A549 (cell line): ENCODE data around the gene DMRT1. TPM values are rescaled to one million over a fixed set of nuclear protein-coding genes. Genes with fewer than 3 reads are reported as not detected.

Experiments
- ATAC-seq, 2 experiments: fragments of 200-7000 bp in 1 of 2; fragments of >200 bp in 1 of 2; cut with Nextera tagmentation in 1 of 2; cut with Tn5 transposase in 1 of 2; 3 replicates each; pipeline versions ENCODE4 v1.8.0 to v1.9.1; 2018 to 2020; ENCODE audit warnings: mild to moderate bottlenecking in 1 of 2, moderate library complexity in 1 of 2
- CTCF ChIA-PET: fragments of 300-600 bp; sonication (Branson Sonifier 250); formaldehyde crosslinking; extraction: SDS; loops from one replicate; lab custom pipeline; 2021; ENCODE audit warnings: antibody characterized with exemption, inconsistent platforms; lab: Yijun Ruan, JAX
- POLR2A ChIA-PET: fragments of 350-600 bp; formaldehyde crosslinking; extraction: SDS; loops from one replicate; lab custom pipeline; 2021; ENCODE audit warnings: antibody characterized with exemption, inconsistent platforms; lab: Yijun Ruan, JAX
- DNase-seq, 2 experiments: peaks; one replicate each; pipeline versions ENCODE4 v3.0.0 to v3.0.0-alpha.2; 2011 to 2016; ENCODE audit warnings: low read depth in 1 of 2, low spot score in 1 of 2
- FAIRE-seq: peaks from 2 replicates; lab custom pipeline; 2011; peaks lifted over from hg19 to GRCh38; lab: Jason Lieb, UNC
- H3K27ac ChIP-seq, 2 experiments: fragments of >200 bp; sonication (Bioruptor Twin); formaldehyde crosslinking; 3 replicates each; pipeline ENCODE4 v1.5.1; 2016 to 2017
- H3K4me1 ChIP-seq: fragments of >200 bp; sonication (Bioruptor Twin); formaldehyde crosslinking; 3 replicates; pipeline ENCODE4 v1.6.1; 2016
- H3K4me2 ChIP-seq: fragments of >200 bp; sonication (Bioruptor Twin); formaldehyde crosslinking; 3 replicates; pipeline ENCODE4 v1.6.1; 2016
- H3K4me3 ChIP-seq: fragments of >200 bp; sonication (Bioruptor Twin); formaldehyde crosslinking; 3 replicates; pipeline ENCODE4 v1.5.1; 2016
- H3K9me3 ChIP-seq: fragments of >200 bp; sonication (Bioruptor Twin); formaldehyde crosslinking; 3 replicates; pipeline ENCODE4 v1.6.1; 2016
- CBX2 ChIP-seq: fragments of 200-600 bp; sonication (generic); IDR thresholded peaks from 2 replicates; pipeline ENCODE4 v1.6.1; 2016; ENCODE audit warnings: low read depth, mild to moderate bottlenecking, borderline replicate concordance
- CTCF ChIP-seq: fragments of >200 bp; sonication (Bioruptor Twin); formaldehyde crosslinking; IDR thresholded peaks from 3 replicates; pipeline ENCODE4 v1.5.1; 2016
- ELK1 ChIP-seq: fragments of 150-350 bp; IDR thresholded peaks from 2 replicates; pipeline ENCODE4 v1.6.1; 2014; ENCODE audit warnings: low read depth, mild to moderate bottlenecking, low read length
- KDM5A ChIP-seq: fragments of 200-600 bp; sonication (generic); IDR thresholded peaks from 2 replicates; pipeline ENCODE4 v1.6.1; 2016; ENCODE audit warnings: antibody characterized with exemption, mild to moderate bottlenecking
- PBX3 ChIP-seq: IDR thresholded peaks from 2 replicates; pipeline ENCODE4 v1.6.1; 2012
- RAD21 ChIP-seq, 2 experiments: fragments of >200 bp in 1 of 2; sonication (Bioruptor Twin) in 1 of 2; formaldehyde crosslinking in 1 of 2; IDR thresholded peaks in 1 of 2; conservative IDR thresholded peaks in 1 of 2; 2 replicates in 1 of 2; 3 replicates in 1 of 2; pipeline ENCODE4 v1.6.1; 2012 to 2018; ENCODE audit warnings: inconsistent platforms in 1 of 2
- RARB ChIP-seq: fragments of 250-450 bp; sonication (Bioruptor Pico); IDR thresholded peaks from 2 replicates; pipeline ENCODE4 v1.8.0; 2021; ENCODE audit warnings: mild to moderate bottlenecking, moderate library complexity
- SMC3 ChIP-seq: fragments of >200 bp; sonication (Bioruptor Twin); formaldehyde crosslinking; IDR thresholded peaks from 3 replicates; pipeline ENCODE4 v1.6.1; 2018; ENCODE audit warnings: inconsistent platforms
- USF2 ChIP-seq: fragments of 450-650 bp; IDR thresholded peaks from 2 replicates; pipeline ENCODE4 v1.6.1; 2014; ENCODE audit warnings: antibody characterized with exemption
- ZNF302 ChIP-seq: fragments of 250-450 bp; sonication (Bioruptor Pico); IDR thresholded peaks from 2 replicates; pipeline ENCODE4 v1.9.0; 2021; ENCODE audit warnings: inconsistent platforms, mild to moderate bottlenecking, moderate library complexity
- WGBS: methylation state at CpG from one replicate; pipeline ENCODE4 v1.1.6; 2017; ENCODE audit errors: missing lambda C conversion rate; 5-methylcytosine and 5-hydroxymethylcytosine counted together
- polyA plus RNA-seq, 4 experiments: library from polyadenylated mRNA; depleted of rRNA in 3 of 4; stranded (reverse); fragments of >200 nt; fragmentation: RNase III in 1 of 4; extraction: RNeasy Plus Mini Kit Qiagen cat#74134 plus additional on column Dnase treatment in 1 of 4; gene quantifications; 2 replicates in 3 of 4; 3 replicates in 1 of 4; pipeline ENCODE4 v1.2.3, GENCODE V29; 2011 to 2017
- small RNA-seq, 6 experiments: library from RNA; depleted of rRNA; stranded (forward); fragments of <200 nt; gene quantifications; one replicate each; pipeline ENCODE3, GENCODE V24; 2012

The DMRT1 gene
- polyA plus RNA-seq, 2 of the 4 experiments (the other 2 are of a cell fraction) = not detected

- H3K4me1 ChIP-seq = no peaks in the 10 kb centered on the region
- no peak overlapping the region for H3K27ac ChIP-seq
- ChIA-PET CTCF (no interaction called here), POLR2A (no interaction called here)
- FAIRE-seq (no peak), DNase-seq (no peak), ATAC-seq (no peak)
- WGBS = 38% methylated on average over 2 of the region's 2 CpGs
- H3K9me3 ChIP-seq = no peaks in the 10 kb centered on the region
- no peak overlapping the region for H3K4me3 ChIP-seq
- TF ChIP-seq ELK1 (no peak), KDM5A (no peak), PBX3 (no peak), ZNF302 (CRISPR knock-in tag) (no peak)
- no peak overlapping the region for H3K4me2 ChIP-seq
Observed at GRCh38 chr9:1014640-1015039, 173.1 kb downstream of the DMRT1 start.

GRCh38 chr9:1018121-1018520 lies 176.6 kb downstream of the DMRT1 start:
- ChIA-PET CTCF (interaction anchor here (1.4 to 3.3 kb wide), 2 partner anchors 8 to 13 kb away, joined by 3 to 23 read pairs; no protein-coding TSS in a partner anchor), POLR2A (no interaction called here)
- ATAC-seq (peak; percentile 87 to 88; a peak in 5 of 6 replicates), DNase-seq (peak in 1 of 2 experiments; percentile 40), FAIRE-seq (no peak)
- peaks cover 7% of the 10 kb centered on the region; the same call in 1 of the 3 replicates for H3K9me3 ChIP-seq
- H3K4me3 ChIP-seq = no peak overlapping the region
- H3K27ac ChIP-seq = no peak overlapping the region
- TF ChIP-seq RAD21 (conservative IDR thresholded peaks at IDR 0.05 in 1 of 2, IDR thresholded peaks at IDR 0.05 in 1 of 2) = peak; percentile 23 to 32; a peak in 2 of 5 replicates
- peak; percentile 68 for TF ChIP-seq USF2
- peak; percentile 26; the same call in 2 of the 3 replicates for TF ChIP-seq CTCF
- TF ChIP-seq SMC3 = 0 out of 3 replicates have a peak, but pooled peaks have one; percentile 16
- no peak for TF ChIP-seq RARB
- no peak for TF ChIP-seq CBX2
- WGBS = 14% methylated on average over 10 of the region's 10 CpGs
- no peak overlapping the region for H3K4me2 ChIP-seq
- no peaks in the 10 kb centered on the region for H3K4me1 ChIP-seq

Small RNA genes lying within 50 kb of the gene (small RNA-seq; reads per million reads assigned to genes)
- gene RNU6-1073P = 0 reads per million in 6 experiments

Other genes with a start within 250 kb of the DMRT1 start
- gene DMRT3, start 135.0 kb downstream of the DMRT1 start, polyA plus RNA-seq (2011; rRNA removed) = not detected in 2 replicates
- not detected in 3 replicates for gene DMRT3, start 135.0 kb downstream of the DMRT1 start, polyA plus RNA-seq (2017; fragmentation: RNase III; extraction: RNeasy Plus Mini Kit Qiagen cat#74134 plus additional on column Dnase treatment)
- gene DMRT2, start 208.7 kb downstream of the DMRT1 start, polyA plus RNA-seq (2011; rRNA removed) = not detected in 2 replicates
- gene DMRT2, start 208.7 kb downstream of the DMRT1 start, polyA plus RNA-seq (2017; fragmentation: RNase III; extraction: RNeasy Plus Mini Kit Qiagen cat#74134 plus additional on column Dnase treatment) = 0.06 TPM in 1 of 3 replicates, not detected in the others